ENCODE data around the gene ZFYVE28. TPM values are rescaled to one million over a fixed set of nuclear protein-coding genes. Genes with fewer than 3 reads are reported as not detected.

The ZFYVE28 gene
- total RNA-seq, 4 donors from 2014 or later = 8.5 to 15.0 (median 11.7) TPM

DNA sequence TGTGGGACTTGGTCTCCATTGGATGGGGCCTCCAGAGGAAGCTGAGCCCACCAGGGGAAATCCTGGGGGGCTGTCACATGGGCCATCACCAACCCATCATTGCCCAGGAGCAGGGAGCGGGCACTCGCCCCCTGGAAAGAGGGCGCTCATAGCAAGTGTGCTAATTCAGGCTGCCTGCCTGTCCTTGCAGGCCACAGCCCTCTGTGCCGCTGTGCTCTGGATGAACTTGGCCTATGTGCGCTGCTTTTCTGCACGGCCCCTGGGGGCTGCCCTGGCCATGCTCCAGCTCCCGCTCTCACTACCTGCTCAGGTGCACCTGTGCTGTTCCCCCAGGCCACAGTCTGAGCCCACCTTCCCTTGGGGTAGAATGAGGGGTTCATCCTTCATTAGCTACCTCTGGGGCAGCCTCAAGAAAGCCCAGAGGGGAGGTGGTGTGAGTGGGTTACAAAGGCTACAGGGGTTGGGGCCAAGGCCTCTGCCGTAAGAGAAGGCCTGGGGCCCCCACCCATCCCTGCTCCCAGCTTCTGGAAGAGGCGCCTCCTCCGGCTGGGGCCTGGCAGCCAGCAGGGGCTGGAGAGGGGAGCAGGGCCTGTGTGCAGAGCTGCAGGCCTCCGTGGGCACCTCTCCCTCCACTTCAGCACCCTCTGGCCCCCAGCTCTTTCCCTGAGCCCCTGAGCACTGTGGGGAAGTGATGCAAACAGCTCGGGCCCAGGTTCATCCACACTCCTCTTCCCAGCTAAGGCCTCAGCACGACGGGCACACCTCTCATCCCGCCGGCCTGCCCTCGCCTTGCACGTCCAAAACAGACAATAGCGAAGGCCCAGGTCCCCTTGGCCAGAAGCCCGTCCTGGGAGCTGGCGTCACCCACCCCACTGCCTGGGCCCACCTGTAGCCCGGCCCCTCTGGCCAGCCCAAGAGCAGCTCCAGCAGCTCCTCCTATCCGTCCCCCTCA is 9.2 kb upstream of the ZFYVE28 start:
- TF ChIP-seq CTCF (IDR thresholded peaks at IDR 0.05; ENCODE audit: low read depth) = no peak

DNA sequence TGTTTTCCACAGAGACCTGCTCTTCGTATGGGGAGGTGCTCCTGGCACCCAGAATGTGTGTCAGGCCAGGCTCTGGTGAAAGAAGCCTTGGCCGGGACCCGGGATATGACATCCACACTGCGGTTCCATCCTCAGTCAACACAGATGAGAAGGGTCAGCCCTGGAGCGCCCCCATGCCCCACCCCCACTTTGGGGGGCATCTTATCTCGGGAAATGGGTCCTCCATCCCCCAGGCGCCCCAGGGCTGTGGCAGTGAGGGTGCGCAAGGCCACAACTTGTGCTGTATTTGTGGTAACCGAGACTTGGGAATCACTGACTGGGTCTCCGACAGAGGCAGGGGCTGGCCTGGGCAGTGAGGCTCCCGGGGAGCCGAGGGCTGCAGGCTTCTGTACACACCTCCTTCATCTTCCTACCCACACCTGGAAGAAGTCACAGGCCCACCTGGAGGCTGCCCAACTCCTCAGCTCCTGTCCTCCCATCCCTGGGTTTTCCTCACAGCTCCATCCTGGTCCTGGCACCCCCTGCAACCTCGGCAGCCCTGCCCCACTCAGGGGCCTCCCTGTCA is 8.3 kb upstream of the ZFYVE28 start:
- no peak for TF ChIP-seq CTCF (IDR thresholded peaks at IDR 0.05; ENCODE audit: low read depth)

DNA sequence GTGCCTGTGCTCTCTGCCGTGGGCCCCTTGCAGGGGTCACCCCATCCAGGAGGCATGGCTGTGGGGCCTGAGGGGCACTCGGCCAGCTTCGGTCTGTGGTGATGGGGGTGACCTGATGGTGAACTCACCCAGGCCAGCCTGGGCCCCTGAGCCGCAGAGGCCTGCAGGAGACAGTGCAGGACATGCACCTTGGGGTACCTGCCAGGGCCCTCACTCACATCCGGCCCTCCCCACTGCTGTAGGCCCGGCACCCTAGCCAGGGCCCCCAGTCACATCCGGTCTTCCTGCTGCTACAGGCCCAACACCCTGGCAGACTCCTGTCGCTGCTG is 7.6 kb upstream of the ZFYVE28 start:
- TF ChIP-seq CTCF (IDR thresholded peaks at IDR 0.05; ENCODE audit: low read depth) = no peak

- TF ChIP-seq CTCF (IDR thresholded peaks at IDR 0.05; ENCODE audit: low read depth) = no peak
Measured at GRCh38 chr4:2425386-2426068, 7.1 kb upstream of the ZFYVE28 start.

- no peak for TF ChIP-seq CTCF (IDR thresholded peaks at IDR 0.05; ENCODE audit: low read depth)
Measured at GRCh38 chr4:2424581-2424980, 6.1 kb upstream of the ZFYVE28 start.

DNA sequence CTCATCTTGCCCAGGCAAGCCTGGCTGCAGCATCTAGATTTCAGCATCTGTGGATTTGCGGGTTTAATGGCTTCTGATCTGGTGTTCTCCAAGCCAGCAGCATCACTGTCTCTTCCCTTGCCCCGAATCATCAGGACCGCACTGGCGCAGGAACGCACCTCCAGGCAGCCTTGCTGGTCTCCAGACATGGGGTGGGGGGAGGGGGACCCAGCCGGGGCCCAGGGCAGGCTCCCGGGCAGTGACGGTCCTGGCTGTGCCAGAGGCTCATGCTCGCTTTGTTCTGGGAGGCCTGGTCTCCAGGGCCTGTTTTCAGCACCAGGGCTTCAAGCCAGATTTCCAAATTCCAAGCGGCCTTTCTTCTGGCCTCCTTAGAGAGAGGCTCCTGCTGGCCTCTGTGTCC is 5.2 kb upstream of the ZFYVE28 start:
- no peak for TF ChIP-seq CTCF (IDR thresholded peaks at IDR 0.05; ENCODE audit: low read depth)

- no peak for TF ChIP-seq CTCF (IDR thresholded peaks at IDR 0.05; ENCODE audit: low read depth)
Measured at GRCh38 chr4:2423066-2423465, 4.6 kb upstream of the ZFYVE28 start.
